GM18511 (cell line): ENCODE measurements around the gene CAPN3.
"Not testable (repeated sequence)": the region's sequence is repeated elsewhere in the genome, so short reads cannot be mapped to it uniquely, and the experiment has no call there.

Source experiments
- ATAC-seq: cut with Tn5 transposase; IDR thresholded peaks from one replicate; pipeline ENCODE4 v1.9.1; 2021; ENCODE audit warnings: mild to moderate bottlenecking, moderate library complexity; ENCODE audit not compliant: unreplicated experiment

The CAPN3 gene

GRCh38 chr15:42359249-42359648 lies at the start of gene CAPN3:
Gene CAPN3, plus strand, starts transcription at chr15:42359501. Its CDS starts 305 bp downstream, at chr15:42359806.
- ATAC-seq = no peak

GRCh38 chr15:42313463-42313862 lies 45.8 kb upstream of the CAPN3 start:
- no peak for ATAC-seq

GRCh38 chr15:42314818-42315217 lies 44.5 kb upstream of the CAPN3 start:
- no peak for ATAC-seq

GRCh38 chr15:42315521-42315920 lies 43.8 kb upstream of the CAPN3 start:
- ATAC-seq = no peak

GRCh38 chr15:42316282-42316805 lies 43.0 kb upstream of the CAPN3 start:
- not testable (repeated sequence) for ATAC-seq

GRCh38 chr15:42319206-42319605 lies 40.1 kb upstream of the CAPN3 start:
- ATAC-seq = no peak

- ATAC-seq = no peak
Measured at GRCh38 chr15:42324308-42324707, 35.0 kb upstream of the CAPN3 start.

GRCh38 chr15:42329161-42329560 lies 30.1 kb upstream of the CAPN3 start:
- no peak for ATAC-seq

GRCh38 chr15:42329992-42330391 lies 29.3 kb upstream of the CAPN3 start:
- no peak for ATAC-seq

- no peak for ATAC-seq
Measured at GRCh38 chr15:42331235-42331634, 28.1 kb upstream of the CAPN3 start.

- ATAC-seq = no peak
Measured at GRCh38 chr15:42332331-42332730, 27.0 kb upstream of the CAPN3 start.

- ATAC-seq = no peak
Measured at GRCh38 chr15:42335074-42335473, 24.2 kb upstream of the CAPN3 start.

GRCh38 chr15:42336650-42337049 lies 22.7 kb upstream of the CAPN3 start:
- not testable (repeated sequence) for ATAC-seq

GRCh38 chr15:42337104-42337503 lies 22.2 kb upstream of the CAPN3 start:
- ATAC-seq = not testable (repeated sequence)

- no peak for ATAC-seq
Measured at GRCh38 chr15:42338500-42338899, 20.8 kb upstream of the CAPN3 start.

GRCh38 chr15:42343596-42344232 lies 15.6 kb upstream of the CAPN3 start:
- no peak for ATAC-seq

GRCh38 chr15:42344763-42345162 lies 14.5 kb upstream of the CAPN3 start:
- no peak for ATAC-seq

- ATAC-seq = no peak
Measured at GRCh38 chr15:42345504-42345903, 13.8 kb upstream of the CAPN3 start.

- no peak for ATAC-seq
Measured at GRCh38 chr15:42348083-42348482, 11.2 kb upstream of the CAPN3 start.

GRCh38 chr15:42349186-42349585 lies 10.1 kb upstream of the CAPN3 start:
- ATAC-seq = no peak

GRCh38 chr15:42352401-42352800 lies 6.9 kb upstream of the CAPN3 start:
- ATAC-seq = no peak

GRCh38 chr15:42353061-42353460 lies 6.2 kb upstream of the CAPN3 start:
- no peak for ATAC-seq

GRCh38 chr15:42354824-42355223 lies 4.5 kb upstream of the CAPN3 start:
- ATAC-seq = no peak
